Stimulated activated CD4-positive, alpha-beta T cell treated with anti-CD3 and anti-CD28 coated beads, Interleukin-12 subunit alpha, Interleukin-12 subunit beta, amount 100 ng/mL, for 4 hours (primary cell): ENCODE data around the gene USP2.

Experiments used
- DNase-seq: peaks from one replicate; pipeline ENCODE4 v3.0.0-alpha.2; 2020

USP2 gene

GRCh38 chr11:119376197-119376847, 5.2 kb downstream of the USP2 start:
- DNase-seq: no peak

GRCh38 chr11:119375337-119376196, 5.9 kb downstream of the USP2 start:
- DNase-seq: no peak

GRCh38 chr11:119374632-119375336, 6.7 kb downstream of the USP2 start:
- no peak for DNase-seq

GRCh38 chr11:119373921-119374631, 7.4 kb downstream of the USP2 start:
- DNase-seq: peak; percentile 38

GRCh38 chr11:119373059-119373920, 8.2 kb downstream of the USP2 start:
- DNase-seq: no peak

GRCh38 chr11:119372260-119373058, 9.0 kb downstream of the USP2 start:
- DNase-seq: no peak

- no peak for DNase-seq
Observed at GRCh38 chr11:119371778-119372182, 9.7 kb downstream of the USP2 start.

GRCh38 chr11:119371067-119371601, 10.4 kb downstream of the USP2 start:
- no peak for DNase-seq

GRCh38 chr11:119370486-119371046, 10.9 kb downstream of the USP2 start:
- DNase-seq: no peak

- DNase-seq: no peak
Observed at GRCh38 chr11:119369132-119369925, 12.2 kb downstream of the USP2 start.

GRCh38 chr11:119368121-119369034, 13.1 kb downstream of the USP2 start:
- DNase-seq: no peak

GRCh38 chr11:119367661-119368120, 13.8 kb downstream of the USP2 start:
- no peak for DNase-seq

GRCh38 chr11:119366690-119367620, 14.5 kb downstream of the USP2 start:
- no peak for DNase-seq

GRCh38 chr11:119365071-119365591, 16.4 kb downstream of the USP2 start:
- no peak for DNase-seq

GRCh38 chr11:119363851-119364590, 17.5 kb downstream of the USP2 start:
- DNase-seq: peak; percentile 60
